HG03571 (cell line): Measurements from ENCODE around the gene RBPMS2.
"Not testable (repeated sequence)": the region's sequence is repeated elsewhere in the genome, so short reads cannot be mapped to it uniquely, and the experiment has no call there.

Experiments used
- ATAC-seq: cut with Tn5 transposase; IDR thresholded peaks from one replicate; pipeline ENCODE4 v1.9.1; 2021; ENCODE audit not compliant: unreplicated experiment

The RBPMS2 gene

DNA sequence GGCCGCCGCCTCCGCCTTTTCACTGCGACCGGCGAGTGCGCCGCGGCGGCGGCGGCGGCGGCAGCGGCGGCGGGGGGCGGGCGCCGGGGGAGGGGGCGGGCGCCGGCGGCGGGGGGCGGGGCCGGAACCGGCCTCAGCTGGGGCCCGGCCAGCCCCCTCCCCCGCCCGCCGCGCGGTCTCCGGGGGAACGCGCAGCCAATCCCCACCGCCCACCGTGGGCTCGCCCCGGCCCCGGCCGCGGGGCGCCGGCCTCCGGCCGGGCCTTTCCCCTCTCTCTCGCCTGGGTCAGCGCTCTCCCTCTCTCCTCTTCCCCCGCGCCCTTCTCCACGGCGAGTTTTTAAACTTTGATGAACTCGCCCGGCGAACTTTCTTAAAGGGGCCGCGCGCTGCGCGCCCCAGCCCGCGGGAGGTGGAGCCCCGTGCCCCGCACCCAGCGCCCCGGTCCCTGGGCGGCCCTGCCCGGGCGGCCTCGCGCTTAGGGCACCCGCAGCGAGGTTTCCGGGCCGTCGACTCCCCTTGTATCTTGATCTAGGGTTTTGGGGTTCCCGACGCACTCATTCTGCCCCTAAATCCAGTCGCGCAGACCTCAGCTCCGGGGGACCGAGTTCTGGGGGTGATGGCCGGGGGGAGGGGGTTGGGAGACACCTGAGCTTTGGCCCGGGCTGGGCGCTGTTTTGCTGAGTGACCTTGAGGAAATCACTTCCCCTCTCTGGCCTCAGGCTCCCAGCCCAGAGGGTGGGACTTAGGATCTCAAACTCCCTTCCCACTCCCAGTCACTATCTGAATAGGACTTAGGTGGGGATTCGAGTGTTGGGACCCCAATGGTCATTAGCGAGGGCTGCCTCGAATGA is at the start of gene RBPMS2:
RBPMS2 (minus strand) TSS at position 39 of the 851 bp plus-strand sequence. CDS start 270 bp downstream, outside the sequence.
- no peak for ATAC-seq

DNA sequence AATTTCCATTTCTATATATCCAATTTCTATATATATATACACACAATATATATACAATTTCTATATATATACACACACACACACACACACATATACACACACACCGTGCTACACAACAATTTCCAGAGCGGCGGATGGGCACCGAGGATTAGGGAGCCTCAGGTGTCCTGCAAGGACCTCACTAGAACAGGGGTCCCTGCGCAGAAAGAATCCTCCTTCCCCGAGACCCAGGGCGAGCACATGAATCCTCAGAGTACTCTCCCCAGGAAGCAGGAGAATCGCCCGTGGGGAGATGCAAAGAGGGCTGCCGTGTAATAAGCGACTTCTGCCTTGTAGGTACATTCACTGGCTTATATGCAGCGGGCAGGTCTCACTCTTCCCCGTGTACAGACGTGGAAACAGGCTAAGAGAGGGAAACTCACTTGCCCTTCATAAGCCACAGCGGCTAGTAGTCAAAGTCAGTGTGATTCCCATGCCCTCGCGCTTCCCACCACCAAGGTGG is 49.6 kb upstream of the RBPMS2 start:
- ATAC-seq, result no peak

DNA sequence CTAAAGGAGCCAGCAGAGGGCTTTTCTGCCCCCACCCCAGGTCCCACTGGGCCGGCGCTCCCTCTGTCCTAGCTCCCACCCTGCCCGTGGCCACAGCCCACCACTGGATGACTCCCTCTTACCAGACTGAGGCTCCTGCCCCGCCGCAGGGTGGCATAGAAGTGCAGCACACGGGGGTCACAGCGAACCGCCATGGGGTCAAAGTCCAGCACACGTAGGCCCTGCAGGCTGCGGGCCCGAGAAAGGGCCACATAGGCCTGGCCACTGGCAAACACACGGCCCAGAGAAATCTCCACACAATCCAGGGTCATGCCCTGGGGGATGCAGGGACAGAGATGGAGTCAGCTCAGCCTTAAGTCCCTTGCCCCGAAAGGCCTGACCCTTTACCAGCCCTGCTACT is 41.1 kb upstream of the RBPMS2 start:
- no peak for ATAC-seq

DNA sequence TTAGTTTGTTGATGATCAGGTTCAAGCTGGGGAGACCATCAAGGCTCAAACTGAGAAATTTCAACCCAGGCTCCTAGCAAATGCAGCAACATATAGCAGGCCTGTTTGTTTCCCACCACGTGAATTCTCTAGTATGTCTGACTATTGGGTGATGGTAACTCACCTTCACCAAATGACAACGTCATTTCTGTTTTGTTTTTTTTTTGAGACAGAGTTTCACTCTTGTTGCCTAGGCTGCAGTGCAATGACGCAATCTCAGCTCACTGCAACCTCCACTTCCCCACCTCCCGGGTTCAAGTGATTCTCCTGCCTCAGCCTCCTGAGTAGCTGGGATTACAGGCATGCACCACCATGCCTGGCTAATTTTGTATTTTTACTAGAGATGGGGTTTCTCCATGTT is 39.6 kb upstream of the RBPMS2 start:
- ATAC-seq, result not testable (repeated sequence)

DNA sequence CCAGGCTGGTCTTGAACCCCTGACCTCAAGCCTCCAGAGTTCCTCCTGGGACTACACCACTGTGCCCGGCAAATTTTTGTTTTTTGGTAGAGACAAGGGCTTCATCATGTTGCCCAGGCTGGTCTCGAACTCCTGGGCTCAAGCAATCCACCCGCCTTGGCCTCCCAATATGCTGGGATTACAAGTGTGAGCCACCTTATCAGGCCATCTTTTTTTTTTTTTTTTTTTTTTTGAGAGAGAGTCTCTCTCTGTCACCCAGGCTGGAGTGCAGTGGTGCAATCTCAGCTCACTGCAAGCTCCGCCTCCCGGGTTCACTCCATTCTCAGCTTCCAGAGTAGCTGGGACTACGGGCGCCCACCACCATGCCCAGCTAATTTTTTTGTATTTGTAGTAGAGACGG is 38.9 kb upstream of the RBPMS2 start:
- ATAC-seq, result not testable (repeated sequence)

DNA sequence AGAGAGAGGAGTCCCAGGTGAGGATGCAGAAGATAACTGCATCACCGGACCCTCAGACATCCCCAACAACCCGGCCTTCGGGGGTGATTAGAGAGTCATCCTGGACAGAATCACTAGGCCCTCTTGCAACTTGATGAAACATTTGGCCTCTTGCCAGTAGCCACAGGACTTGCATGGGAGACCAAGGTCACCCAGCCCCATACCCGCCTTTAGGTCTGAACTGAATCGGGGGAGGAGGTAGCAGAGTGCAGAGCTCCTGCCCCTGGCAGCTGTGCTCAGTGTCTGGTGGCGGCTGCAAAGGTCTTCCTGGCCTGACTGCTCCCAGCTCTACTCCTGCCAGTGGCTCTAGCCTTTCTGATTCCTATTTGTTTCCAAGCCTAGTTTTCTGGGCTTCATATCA is 37.7 kb upstream of the RBPMS2 start:
- no peak for ATAC-seq

DNA sequence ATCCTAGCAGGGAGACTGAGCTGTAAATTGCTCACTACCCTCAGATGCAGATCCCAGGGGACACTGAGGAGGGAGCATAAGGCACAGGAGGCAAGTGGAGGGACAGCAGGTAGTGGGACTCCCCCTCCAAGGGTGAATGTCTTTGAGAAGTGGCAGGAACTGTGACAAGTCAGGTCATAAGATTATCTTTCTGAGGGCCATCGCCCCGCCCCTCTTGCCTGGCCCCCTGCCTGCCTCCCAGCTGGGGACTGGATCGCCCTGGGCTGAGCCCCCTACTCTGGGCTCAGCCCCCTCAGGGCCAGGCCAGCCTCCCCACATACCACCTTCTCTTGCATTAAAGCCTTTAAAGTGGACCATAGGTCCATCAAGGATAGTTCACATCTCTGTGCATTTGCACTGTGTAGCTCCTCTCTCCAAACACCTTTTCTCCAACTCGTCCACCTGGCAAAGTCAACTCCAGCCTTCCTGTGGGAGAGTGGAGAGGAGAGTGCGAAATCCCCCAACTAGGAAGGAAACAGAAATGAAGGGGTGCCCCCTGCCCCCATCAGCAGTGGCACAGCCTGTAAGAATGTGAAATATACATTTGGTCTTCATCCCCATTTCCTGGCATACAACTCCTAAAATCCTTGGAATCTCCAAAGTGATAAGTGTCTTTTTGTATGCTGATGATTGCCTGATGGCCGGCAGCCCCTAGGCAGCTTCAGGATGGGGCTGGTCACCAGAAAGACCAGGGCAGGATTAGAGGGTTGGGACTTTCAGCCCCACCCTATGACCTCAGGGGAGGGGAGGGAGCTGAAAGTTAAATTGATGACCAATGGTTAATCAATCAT is 35.3 kb upstream of the RBPMS2 start:
- no peak for ATAC-seq

DNA sequence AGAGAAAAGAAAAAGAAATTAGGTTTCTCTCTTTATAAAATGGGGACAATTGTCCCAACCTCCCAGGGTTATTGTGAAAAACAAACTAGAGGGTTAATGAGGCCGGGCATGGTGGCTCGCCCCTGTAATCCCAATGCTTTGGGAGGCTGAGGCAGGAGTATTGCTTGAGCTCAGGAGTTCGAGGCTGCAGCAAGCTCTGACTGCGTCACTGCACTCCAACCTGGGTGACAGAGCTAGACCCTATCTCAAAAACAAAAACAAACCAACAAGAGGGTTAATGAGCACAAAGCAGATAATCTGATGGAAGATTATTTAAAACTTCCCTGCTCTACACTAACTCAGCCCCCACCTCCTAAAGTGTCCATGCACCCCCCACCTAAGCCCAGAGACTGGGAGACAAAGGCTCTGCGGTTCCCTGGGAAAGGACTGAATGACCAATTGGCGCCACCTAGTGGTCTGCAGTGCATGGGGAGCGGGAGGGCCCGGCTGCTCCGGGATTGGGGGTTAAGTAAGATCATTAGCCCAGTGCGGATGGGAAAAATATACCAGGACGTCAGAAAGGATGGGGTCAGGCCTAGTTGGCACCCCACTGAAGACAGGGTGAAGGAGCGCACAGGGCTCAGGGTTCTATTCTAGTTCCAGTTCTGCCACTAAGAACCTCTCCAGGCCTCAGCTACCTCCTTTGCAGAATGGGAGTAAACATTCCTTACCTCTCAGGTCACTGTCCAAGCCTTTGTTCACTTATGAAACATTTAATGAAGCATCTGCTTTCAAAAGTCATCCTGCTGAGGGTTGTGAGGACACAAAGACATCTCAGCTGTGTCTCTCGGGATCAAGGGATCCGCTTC is 34.5 kb upstream of the RBPMS2 start:
- ATAC-seq, result no peak

DNA sequence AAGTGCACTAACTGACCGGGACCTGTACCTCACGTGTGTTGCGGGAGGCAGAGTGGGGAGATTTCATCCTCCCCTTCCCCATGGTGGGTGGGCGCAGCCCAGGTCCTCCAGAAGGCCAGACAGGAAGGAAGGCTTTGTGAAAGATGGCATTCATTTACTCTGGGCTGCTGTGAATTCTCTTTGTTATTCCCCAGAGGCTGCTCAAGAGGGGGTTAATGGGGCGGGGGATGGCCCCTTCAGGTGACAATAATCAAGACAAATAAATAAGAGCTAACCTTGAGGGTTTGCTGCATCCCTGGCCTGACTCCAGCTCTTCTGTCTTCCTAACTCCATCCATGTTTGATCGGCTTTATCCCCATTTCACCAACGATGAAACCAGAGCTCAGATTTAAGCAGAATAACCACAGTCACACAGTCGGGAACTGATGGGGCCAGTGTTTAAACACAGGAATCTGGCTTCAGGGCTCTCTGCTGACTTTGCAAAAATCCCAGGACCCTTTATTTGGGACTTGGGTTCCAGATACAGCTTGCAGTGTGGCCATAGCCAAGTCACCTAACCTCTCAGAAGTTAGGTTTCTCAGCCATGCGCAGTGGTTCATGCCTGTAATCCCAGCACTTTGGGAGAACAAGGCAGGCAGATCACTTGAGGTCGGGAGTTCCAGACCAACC is 33.5 kb upstream of the RBPMS2 start:
- ATAC-seq, result no peak

DNA sequence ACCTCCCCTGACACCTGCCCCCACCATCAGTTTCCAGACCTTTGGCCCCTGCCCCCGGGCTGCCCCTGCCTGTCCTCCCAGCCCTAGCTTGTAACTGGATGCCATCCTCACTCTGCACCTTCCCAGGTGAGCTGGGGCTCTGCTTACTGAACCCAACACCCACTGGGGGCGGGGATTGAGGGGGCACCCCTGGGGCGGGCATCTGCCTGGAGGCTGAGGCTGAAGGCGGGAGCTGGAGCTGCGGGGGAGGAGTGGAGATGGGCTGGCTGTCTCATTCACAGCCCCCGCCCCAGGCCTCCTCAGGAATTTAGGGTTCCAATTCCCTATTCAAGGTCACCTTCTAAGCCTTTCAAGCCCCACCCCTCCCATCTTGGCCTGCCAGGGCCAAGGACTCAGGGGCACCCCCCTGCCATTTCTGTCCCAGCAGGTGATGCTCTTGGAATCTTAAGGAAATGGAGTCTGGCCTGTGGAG is 32.4 kb upstream of the RBPMS2 start:
- no peak for ATAC-seq

DNA sequence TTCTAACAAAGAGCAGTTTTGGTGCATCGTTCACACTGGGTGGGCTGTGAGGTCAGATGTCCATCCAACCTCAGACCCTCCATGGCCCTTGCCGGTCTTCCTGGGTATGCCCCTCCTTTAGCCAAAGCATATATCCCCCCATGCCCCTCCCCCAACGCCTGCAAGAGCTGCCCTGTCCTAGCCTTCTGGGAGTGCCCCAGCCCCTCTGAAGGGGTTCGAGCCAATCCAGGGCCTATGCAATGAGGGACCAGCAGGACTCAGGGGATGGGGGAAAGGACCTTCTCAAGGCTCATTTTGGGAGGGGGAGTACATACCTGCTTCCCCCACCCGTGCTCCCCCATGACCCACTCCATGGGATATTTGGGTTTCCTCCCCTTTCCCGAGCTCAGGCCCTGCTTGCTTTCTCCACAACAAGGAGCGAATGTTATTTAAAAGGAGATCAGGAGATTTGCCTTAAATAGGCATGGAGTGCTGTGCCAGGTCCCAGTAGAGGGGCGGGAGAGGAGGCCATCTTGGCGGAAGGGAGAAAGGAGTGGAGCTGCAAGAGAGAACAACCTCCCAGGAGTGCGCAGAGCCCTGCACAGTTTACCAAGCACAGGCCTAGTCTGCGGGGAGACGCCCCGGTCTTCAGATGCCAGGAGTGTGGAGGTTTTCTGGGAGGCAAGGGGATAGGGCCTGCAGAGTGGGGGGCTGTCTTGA is 31.8 kb upstream of the RBPMS2 start:
- ATAC-seq, result no peak

DNA sequence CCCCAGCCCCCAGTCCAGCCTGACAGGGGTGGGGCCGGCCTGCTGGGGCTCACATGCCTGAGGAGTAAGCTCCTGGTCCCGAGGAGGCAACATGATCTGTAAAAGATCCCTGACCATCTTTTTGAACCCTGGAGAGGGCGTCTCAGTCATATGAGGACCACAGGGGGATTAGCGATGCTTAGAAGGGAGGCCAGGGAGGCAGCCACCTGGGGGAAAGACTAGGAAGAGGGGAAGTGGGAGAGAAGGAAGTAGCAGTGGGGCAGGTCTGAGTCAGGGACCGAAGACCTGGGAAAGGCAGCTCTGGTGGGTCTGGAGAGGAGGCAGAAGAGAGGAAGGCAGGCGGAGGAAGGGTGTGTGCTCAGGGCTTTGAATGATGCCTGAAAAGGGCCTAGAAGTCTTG is 31.1 kb upstream of the RBPMS2 start:
- no peak for ATAC-seq

DNA sequence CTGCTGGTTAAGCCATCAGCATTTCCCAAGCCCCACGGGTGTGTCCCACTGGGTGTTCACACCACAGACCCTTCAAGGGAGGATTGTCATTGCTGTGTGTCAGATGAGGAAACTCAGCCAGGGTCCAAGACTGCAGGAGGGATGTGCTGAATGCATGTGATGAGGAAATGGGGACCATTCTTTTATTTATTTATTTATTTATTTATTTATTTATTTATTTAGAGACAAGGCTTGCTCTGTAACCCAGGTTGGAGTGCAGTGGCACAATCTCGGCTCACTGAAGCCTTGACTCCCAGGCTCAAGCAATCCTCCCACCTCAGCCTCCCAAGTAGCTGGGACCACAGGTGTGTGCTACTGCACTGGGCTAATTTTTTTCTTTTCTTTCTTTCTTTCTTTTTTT is 29.2 kb upstream of the RBPMS2 start:
- no peak for ATAC-seq

DNA sequence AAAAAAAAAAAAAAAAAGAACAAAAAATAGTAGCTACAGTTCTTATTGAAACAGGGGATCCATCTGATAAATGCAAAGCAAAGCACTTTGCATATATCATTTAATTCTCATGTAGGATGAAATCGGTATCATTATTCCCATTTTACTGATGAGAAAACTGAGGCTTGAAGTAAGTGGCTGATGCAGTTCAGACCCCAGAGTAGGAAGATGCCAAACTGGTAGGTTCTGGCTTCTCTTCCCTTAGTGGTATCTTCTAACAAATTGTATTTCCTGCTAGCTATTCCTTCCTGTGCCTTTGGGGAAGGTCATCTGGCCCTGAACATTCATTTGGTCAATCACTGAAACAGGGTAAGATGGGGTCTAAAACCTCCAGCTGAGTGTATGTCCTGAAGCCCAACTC is 28.1 kb upstream of the RBPMS2 start:
- no peak for ATAC-seq

DNA sequence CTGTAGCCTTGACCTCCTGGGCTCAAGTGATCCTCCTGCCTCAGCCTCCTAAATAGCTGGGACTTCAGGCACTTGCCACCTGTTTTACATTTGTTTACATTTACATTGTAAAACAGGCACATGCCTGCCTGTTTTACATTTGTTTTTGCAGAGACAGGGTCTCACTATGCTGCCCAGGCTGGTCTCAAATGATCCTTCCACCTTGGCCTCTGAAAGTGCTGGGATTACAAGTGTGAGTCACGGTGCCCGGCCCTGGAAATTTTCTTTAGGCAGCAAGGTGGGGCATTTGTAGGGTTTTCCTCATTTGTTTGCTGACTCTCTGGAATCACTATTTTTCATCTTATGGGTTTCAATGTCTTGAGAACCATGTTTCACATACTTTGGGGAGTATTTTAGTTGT is 25.1 kb upstream of the RBPMS2 start:
- ATAC-seq, result no peak

DNA sequence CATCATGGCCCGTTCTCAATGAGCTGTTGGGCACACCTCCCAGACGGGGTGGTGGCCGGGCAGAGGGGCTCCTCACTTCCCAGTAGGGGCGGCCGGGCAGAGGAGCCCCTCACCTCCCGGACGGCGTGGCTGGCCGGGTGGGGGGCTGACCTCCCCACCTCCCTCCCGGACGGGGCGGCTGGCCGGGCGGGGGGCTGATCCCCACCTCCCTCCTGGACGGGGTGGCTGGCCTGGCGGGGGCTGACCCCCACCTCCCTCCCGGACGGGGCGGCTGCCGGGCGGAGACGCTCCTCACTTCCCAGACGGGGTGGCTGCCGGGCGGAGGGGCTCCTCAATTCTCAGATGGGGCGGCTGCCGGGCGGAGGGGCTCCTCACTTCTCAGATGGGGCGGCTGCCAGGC is 23.5 kb upstream of the RBPMS2 start:
- ATAC-seq, result not testable (repeated sequence)

DNA sequence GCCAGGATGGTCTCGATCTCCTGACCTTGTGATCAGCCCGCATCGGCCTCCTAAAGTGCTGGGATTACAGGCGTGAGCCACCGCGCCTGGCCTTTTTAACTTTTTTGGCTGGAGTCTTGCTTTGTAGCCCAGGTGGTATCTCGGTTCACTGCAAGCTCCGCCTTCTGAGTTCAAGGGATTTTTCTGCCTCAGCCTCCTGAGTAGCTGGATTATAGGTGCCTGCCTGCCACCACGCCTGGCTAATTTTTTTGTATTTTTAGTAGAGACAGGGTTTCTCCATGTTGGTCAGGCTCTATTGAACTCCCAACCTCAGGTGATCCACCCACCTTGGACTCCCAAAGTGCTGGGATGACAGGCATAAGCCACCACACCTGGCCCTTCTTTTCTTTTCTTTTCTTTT is 20.5 kb upstream of the RBPMS2 start:
- not testable (repeated sequence) for ATAC-seq

DNA sequence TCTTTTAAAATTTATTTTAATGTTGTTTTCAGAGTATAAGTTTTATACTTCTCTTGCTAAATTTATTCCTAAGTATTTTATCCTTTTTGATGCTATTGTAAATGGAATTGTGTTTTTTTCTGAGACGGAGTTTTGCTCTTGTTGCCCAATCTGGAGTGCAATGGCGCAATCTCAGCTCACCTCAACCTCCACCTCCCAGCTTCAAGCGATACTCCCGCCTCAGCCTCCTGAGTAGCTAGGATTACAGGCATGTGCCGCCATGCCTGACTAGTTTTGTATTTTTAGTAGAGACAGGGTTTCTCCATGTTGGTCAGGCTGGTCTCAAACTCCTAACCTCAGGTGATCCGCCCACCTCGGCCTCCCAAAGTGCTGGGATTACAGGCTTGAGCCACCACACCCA is 19.9 kb upstream of the RBPMS2 start:
- not testable (repeated sequence) for ATAC-seq

DNA sequence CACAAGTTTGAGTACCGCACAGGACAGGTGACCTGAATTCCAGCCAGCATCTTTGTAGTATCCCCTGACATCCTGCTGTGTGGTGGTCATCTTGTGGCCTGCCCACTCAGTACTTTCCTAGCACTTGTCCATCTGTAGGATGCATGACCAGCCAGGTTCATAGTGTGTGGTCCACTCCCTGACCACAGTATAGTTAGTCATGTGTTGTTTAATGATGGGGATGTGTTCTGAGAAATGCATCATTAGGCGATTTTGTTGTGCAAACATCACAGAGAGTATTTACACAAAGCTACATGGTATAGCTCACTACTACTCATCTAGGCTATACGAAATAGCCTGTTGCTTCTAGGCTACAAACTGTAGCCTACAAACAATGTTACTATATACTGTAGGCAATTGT is 16.9 kb upstream of the RBPMS2 start:
- no peak for ATAC-seq

DNA sequence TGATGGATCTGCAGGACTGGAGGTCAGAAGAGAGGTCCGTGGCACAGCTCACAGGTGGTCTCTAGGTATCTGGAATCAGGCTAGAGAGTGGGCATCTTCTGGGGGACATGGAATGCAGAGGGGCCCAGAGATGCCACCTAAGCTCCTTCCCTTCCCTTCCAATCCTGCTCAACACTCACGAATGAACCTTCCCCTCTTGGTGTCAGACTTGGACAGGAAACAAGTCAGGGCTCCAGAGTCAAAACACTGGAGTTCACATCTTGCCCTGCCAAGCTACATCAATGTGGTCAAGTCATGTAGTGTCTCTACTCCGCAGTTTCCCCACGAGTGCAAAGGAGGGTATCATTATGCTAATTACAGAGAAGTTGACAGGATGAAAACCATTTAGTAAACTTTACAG is 16.0 kb upstream of the RBPMS2 start:
- ATAC-seq, result no peak
